Gastroesophageal sphincter (tissue), 3 donors: ENCODE data around the gene SMARCB1.

ENCODE experiments used
- EP300 ChIP-seq: sonication (generic); formaldehyde crosslinking; IDR thresholded peaks from one replicate; pipeline ENCODE4 v1.6.1; 2017; ENCODE audit warnings: antibody characterized with exemption, mild to moderate bottlenecking
- POLR2A ChIP-seq, 2 donors: fragments of 450-650 bp; IDR thresholded peaks; one replicate each; pipeline ENCODE4 v1.6.1; 2017; ENCODE audit warnings: antibody characterized with exemption in 2 of 2, mild to moderate bottlenecking in 2 of 2, moderate library complexity in 1 of 2
- POLR2AphosphoS5 ChIP-seq: sonication (generic); formaldehyde crosslinking; IDR thresholded peaks from one replicate; pipeline ENCODE4 v1.6.1; 2017; ENCODE audit warnings: antibody characterized with exemption
- TF ChIP-seq, protein P1 (sequence below), 4 experiments: fragments of 200-600 bp in 2 of 4; fragments of 450-650 bp in 2 of 4; sonication (generic) in 1 of 4; IDR thresholded peaks; one replicate each; pipeline ENCODE4 v1.5.1; 2017 to 2019; ENCODE audit warnings: antibody characterized with exemption in 4 of 4, mild to moderate bottlenecking in 2 of 4, moderate library complexity in 2 of 4

DNA sequence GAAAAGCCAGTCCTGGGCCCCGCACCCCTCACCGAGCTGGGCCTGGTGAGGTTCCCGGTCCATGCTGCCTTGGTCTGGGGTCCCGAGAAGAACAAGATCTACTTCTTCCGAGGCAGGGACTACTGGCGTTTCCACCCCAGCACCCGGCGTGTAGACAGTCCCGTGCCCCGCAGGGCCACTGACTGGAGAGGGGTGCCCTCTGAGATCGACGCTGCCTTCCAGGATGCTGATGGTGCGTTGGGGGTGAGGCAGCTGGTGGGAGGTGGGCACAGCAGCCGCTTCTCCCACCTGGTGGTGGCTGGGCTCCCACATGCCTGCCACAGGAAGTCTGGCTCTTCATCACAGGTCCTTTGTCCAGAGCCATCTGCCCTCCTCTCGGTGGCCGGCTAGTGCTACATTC is 4.5 kb upstream of the SMARCB1 start:
- TF ChIP-seq POLR2A (IDR thresholded peaks at IDR 0.05) = no peak
- TF ChIP-seq, protein P1, sequence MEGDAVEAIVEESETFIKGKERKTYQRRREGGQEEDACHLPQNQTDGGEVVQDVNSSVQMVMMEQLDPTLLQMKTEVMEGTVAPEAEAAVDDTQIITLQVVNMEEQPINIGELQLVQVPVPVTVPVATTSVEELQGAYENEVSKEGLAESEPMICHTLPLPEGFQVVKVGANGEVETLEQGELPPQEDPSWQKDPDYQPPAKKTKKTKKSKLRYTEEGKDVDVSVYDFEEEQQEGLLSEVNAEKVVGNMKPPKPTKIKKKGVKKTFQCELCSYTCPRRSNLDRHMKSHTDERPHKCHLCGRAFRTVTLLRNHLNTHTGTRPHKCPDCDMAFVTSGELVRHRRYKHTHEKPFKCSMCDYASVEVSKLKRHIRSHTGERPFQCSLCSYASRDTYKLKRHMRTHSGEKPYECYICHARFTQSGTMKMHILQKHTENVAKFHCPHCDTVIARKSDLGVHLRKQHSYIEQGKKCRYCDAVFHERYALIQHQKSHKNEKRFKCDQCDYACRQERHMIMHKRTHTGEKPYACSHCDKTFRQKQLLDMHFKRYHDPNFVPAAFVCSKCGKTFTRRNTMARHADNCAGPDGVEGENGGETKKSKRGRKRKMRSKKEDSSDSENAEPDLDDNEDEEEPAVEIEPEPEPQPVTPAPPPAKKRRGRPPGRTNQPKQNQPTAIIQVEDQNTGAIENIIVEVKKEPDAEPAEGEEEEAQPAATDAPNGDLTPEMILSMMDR (IDR thresholded peaks at IDR 0.05) = no peak
- TF ChIP-seq POLR2AphosphoS5 = no peak
- no peak for TF ChIP-seq EP300
